DMS53 treated with DMSO at 0.1 percent for 48 hours (cell line): ENCODE results near the gene CLIC4.
"Not testable (repeated sequence)": the region's sequence is repeated elsewhere in the genome, so short reads cannot be mapped to it uniquely, and the experiment has no call there.

Source experiments
- DNase-seq: peaks from one replicate; lab custom pipeline; 2025; ENCODE audit not compliant: unreplicated experiment; lab: John Stamatoyannopoulos, UW

The CLIC4 gene

DNA sequence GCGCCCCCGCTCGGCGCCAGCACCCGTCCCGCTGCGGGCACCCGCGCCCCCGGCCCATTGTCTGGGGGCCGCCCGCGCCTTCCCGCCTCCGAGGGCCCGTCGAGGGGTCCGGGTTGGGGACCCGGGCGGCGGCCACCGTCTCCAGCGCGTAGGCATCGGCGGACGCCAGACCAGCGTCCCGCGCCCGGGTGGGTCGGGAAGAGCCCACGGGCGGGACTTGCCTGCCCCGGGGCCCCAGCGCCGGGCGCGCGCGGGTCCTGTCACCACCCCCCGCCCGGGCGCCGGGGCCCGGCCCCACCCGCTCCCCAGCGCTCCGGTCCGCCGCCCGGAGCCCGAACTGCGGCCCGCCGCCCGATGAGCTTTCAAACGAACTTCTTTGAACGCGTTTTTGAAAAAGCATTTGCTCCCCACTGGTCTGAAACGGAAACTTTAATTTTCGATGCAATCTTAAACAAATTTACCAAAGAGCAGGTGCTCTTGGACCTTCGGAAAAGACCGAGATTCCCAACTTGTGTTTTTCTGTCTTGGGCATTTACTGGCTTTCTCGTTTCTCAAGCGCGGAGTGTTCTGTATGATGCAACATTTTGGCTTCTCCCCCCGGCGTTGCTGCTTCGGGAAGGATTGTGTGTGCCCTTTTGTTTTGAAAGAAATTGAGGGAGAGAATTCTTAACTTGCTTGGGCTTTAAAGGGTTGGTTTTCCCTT is 615 bp downstream of the CLIC4 start:
- no peak for DNase-seq

DNA sequence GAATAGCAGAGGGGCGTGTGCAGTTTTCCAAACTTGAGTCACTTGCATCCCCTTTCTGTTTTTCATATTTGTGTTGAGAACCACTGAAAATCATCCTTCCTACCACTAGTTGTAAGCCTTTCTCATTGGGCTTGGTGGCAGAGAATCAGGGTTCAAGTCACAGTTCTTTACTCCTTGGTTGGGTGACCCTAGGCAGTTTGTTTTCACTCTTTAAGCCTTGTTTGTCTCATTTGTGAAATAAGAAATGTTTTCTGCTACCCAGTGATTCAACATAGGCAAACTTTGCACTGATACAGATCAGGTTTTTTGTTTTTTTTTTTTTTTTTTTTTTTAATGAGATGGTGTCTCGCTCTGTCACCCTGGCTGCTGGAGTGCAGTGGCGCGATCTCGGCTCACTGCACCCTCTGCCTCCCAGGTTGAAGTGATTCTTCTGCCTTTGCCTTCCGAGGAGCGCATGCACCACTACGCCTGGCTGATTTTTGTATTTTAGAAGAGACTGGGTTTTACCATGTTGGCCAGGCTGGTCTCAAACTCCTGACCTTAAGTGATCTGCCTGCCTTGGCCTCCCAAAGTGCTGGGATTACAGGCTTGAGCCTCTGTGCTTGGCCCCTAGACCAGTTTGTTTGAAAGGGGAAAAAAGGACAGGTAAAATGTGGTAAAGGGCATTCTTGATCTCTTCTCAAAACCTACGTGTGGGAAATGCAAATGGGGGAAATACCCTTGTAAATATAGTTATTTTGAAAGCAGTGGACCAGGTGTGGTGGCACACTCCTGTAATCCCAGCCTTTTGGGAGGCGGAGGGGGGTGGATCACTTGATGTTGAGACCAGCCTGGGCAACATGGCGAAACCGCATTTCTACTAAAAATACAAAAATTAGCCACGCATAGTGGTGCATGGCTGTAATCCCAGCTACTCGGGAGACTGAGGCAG is 3.2 kb downstream of the CLIC4 start:
- no peak for DNase-seq

DNA sequence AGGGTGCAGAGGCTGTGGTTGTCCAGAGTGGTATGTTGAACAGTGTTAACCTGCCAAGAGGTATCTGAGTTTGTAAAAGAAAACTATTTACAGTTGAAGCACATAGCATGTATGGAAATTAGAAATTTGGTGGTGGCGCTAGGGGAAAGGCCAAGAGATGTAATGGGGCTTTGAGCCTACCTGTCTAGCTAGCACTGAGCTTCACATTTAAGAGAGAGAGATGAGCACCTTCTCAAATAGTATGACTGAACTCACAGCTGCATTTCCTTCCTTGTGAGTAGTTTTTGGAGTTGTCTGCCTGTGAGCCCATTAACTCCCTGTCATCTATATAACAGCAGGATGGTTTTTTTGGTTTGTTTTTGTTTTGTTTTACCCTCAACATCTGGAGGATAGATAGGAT is 4.0 kb downstream of the CLIC4 start:
- no peak for DNase-seq

DNA sequence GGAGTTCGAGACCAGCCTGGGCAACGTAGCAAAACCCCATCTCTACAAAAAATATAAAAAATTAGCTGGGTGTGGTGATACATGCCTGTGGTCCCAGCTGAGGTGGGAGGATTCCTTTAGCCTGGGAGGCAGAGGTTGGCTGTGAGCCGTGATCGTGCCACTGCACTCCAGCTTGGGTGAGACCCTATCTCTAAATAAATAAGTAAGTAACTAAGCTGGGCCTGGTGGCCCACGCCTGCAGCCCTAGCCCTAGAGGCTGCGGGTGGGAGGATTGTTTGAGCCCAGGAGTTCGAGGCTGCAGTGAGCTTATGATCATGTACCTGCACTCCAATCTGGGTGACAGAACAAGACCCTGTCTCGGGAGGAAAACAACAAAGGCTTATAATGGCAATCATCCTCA is 4.6 kb downstream of the CLIC4 start:
- no peak for DNase-seq

DNA sequence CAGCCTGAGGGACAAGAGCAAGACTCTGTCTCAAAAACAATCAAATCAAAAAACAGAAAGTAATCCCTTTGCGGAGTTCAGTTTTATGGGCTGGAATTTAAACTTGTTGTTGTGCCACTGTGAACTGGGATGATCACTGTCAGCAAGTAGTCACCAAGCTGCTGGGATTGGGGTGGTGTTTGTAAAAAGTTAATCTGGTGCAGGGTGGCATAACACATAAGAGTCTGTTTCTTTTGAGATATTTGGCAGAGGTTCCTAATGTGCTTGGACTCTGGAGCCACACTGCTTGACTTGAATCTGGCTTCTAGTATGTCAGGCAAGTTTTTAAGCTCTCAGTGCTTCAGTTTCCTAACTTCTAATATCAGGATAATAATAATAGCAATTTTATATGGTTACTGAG is 6.6 kb downstream of the CLIC4 start:
- DNase-seq: no peak

DNA sequence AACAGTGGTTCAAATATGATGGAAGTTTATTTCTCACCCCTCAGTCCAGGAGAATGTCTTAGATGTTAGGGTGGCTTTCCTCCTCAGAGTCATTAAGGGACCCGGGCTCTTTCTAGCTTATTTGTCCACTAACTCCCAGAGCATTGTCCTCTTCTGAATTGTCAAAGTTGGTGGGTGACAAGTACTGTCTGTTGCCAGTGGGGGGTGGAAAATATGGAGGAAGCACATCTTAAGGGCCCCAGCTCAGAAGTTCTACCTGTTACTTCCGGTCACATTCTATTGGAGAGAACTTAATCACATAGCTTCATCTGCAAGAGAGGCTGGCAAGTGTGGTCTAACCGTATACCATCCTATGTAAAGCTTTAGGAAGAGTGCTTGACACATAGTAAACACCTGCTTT is 7.1 kb downstream of the CLIC4 start:
- DNase-seq: no peak

DNA sequence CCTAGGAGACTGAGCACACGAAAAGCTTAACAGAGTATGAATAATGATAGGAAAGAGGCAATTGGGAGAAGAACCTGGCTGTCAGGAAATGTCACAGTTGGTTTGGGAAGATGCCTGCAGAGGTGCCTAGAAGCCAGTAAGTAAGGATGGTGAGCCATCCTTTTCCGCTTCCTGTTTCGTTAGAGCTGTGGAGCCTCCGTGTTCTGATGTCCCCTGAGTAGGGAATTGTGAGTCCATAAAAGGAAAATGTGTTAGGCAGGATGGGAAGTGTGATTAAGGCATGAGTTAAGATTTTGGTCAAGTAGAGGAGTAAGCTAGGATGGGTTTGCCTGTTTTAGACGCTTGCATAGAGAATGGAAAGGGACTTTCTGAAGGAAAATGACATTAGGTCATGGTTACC is 9.0 kb downstream of the CLIC4 start:
- no peak for DNase-seq

DNA sequence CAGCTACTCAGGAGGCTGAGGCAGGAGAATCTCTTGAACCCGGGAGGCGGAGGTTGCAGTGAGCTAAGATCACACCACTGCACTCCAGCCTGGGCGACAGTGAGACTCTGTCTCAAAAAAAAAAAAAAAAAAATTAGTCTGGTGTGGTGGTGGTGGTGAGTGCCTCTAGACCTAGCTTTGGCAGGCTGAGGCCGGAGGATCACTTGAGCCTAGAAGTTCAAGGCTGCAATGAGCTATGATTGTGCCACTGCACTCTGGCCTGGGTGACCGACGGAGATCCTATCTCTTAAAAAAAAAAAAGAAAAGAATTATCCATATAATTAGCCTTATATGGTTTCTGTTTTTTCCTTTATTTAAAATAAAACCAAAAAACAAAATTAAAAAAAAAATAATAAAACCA is 10.1 kb downstream of the CLIC4 start:
- not testable (repeated sequence) for DNase-seq

DNA sequence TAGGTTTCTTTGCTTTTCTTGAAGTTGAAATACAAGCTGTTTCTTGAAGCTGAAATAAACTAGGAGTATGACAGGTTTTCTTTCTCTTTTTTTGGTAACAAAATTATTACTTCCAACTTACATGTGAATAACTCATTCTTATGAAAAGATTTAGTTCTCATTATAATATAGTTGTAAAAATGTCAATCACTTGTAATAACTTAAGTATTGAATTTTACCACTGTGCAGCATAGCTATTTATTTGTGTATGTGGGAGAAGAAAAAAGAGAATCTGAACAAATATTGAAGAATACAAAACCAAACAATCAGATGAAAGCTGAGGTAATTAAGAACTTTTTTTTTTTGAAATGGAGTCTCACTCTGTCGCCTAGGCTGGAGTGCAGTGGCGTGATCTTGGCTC is 11.1 kb downstream of the CLIC4 start:
- no peak for DNase-seq

DNA sequence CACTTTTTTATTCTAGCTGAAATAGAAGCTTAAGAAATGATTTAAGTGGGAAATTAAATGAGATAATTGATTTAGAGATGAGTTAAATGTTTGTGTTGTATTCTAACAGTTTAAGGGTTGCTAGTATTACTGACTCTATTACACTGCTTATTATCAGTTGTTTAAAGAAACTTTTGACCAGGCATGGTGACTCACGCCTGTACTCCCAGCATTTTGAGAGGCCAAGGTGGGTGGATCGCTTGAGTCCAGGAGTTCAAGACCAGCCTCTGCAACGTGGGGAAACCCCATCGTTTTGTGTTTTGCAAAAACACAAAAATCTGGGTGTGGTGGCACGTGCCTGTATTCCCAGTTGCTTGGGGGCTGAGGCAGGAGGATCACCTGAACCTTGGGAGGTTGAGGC is 14.2 kb downstream of the CLIC4 start:
- no peak for DNase-seq

DNA sequence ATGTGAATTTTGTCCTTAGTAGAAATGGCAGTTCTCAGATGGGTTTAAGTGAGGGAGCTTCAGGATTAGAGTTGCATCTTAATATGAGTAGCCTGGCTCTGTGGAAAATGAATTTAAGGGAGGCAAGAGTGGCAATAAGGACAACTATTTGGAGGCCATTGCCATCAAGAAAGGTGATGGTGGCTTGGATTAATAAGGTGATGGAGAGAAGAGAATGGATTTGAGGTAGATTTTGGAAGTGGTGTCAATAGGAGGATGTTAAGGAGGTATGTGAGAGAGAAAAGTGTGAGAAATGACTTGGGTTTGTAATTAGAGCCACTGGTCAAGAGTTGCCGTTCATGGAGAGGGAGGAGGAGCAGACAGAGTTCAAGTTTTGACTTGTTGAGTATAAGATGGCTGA is 16.3 kb downstream of the CLIC4 start:
- DNase-seq: no peak

DNA sequence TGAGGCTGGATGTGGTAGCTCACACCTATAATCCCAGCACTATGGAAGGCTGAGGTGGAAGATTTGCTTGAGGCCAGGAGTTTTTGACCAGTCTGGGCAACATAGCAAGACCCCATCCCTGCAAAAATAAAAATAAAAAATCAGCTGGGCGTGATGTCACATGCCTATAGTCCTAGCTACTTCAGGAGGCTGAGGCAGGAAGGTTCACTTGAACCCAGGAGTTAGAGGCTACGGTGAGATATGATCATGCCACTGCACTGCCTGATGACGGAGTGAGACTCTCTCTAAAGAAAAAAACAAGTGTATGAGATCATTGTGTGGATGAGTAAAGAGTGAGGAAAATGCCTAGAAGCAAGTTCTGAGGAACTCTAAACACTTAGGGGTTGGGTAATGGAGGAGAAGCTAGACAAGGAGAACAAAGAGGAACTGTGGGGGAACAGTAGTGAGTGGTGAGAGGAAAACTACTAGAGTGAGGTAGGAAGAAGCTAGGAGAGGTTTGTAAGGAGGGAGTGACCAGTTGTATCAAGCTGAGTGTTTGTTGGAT is 17.0 kb downstream of the CLIC4 start:
- no peak for DNase-seq

DNA sequence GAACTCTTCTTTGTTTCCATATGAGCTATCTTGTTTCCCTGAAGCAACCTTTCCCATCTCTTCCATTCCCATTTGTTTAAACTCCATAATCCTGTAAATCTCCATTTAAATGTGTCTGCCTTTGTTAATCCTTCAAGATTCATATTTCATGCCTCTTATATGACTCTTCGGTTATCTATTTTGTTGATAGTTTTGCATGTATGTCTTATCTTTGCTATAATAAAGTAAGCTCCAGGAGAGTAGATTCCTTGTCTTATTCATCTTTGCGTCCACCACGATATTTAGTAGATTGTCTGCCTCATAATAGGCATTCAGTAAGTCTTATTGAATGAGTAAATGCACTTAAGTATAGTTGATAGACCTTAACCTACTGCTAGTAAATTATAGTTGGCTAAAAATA is 18.4 kb downstream of the CLIC4 start:
- DNase-seq: no peak

DNA sequence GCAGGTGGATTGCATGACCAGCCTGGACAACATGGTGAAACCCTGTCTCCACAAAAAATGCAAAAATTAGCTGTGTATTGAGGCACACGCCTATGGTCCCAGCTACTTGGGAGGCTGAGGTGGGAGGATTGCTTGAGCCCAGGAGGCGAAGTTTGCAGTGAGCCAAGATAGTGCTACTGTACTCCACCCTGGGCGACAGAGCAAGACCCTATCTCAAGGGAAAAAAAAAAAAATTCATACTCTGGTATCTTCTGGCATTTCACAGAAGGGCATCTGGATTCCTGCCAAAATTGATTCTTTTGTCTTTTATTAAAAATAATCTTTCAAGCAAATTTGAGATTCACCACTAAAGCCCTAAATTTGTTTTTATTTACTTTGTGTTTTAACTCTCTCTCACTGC is 19.2 kb downstream of the CLIC4 start:
- DNase-seq: no peak

DNA sequence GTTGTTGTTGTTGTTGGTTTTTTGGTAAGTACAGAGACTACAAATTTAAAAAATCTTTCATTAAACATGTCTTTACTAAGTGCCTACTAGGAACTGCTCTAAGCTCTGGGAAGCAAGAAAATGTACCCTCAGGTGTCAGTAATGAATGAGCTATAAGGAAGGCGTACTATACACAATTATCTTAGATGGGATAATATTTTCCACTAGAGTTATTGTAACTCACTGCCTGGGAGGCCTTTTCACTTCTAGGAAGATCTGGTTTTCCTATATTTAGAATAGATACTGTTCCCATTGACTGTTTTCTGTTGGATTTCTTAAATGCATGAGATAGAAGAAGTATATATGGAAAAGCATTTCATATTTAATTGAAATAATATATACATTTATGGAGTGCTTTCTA is 19.6 kb downstream of the CLIC4 start:
- no peak for DNase-seq

DNA sequence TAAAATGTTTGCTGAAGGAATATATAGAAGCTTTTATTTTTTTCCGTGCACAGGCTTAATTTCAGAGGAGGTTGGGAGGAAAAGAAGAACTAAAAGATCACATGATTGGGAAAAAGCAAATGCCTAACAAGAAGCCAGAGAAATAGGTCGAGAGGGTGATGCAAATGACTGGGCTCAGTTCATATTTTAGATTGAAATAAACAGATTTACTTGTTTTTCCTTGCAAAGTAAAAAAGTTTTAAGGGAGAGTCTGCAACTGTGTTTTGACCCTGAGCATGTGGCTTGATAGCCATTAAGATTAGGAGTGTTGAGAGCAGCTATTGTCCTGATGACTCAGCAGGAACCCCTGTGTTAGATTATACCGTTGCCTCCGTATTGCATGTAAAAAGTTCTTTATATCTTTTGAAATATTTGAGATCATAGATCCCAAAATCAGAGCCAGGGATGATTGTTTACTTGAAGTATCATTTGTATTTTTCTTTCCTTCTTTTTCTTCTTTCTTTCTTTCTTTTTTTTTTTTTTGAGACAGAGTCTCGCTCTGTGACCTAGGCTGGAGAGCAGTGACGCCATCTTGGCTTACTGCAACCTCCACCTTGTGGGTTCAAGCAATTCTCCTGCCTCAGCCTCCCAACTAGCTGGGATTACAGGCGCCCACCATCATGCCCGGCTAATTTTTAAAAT is 20.2 kb downstream of the CLIC4 start:
- DNase-seq: no peak

DNA sequence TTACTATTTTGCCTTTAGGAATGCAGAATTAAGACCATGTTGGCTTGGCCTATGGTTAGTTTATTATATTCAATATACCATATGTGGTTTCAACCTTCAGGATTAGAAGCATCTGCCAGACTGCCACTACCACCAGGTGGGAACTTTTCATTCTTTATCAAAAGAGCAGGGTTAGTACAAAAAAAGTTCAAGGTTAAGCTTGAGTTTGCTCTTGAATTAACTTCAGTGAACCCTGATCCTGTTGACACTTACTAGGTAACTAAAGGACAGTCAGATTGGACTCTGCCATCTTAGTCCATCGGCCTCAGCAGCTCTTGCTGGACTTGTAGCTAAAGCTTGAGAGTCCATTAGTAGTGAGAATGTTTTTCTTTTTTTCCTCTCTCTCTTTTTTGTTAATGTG is 22.1 kb downstream of the CLIC4 start:
- no peak for DNase-seq

DNA sequence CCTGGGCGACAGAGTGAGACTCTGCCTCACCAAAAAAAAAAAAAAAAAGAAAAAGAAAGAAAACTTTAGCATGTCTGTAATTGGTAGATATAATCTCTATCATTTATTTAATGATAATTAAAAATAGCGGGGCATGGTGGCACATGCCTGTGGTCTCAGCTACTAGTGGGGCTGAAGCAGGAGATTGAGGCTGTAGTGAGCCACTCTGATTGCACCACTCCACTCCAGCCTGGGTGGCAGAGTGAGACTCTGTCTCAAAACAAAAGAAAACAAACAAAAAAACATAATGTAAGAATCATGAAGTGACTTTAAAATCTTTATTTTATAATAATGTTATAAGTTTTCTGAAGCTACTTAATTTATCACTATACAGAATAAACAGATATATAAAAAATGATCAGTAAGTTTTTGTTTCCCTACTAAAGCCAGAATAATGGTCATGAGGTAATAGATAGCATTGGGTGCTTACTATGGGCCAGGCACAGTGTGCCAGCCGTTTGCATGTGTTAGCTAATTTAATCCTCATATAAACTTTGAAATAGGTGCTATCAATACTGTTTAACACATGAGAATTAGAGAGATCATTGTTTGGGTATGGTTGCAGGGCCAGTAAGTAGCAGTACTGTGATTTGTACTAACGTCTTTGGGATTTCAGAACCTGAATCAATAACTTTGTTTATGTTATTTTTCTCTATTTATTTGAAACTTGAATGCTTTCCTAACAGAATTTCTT is 23.8 kb downstream of the CLIC4 start:
- DNase-seq: no peak

DNA sequence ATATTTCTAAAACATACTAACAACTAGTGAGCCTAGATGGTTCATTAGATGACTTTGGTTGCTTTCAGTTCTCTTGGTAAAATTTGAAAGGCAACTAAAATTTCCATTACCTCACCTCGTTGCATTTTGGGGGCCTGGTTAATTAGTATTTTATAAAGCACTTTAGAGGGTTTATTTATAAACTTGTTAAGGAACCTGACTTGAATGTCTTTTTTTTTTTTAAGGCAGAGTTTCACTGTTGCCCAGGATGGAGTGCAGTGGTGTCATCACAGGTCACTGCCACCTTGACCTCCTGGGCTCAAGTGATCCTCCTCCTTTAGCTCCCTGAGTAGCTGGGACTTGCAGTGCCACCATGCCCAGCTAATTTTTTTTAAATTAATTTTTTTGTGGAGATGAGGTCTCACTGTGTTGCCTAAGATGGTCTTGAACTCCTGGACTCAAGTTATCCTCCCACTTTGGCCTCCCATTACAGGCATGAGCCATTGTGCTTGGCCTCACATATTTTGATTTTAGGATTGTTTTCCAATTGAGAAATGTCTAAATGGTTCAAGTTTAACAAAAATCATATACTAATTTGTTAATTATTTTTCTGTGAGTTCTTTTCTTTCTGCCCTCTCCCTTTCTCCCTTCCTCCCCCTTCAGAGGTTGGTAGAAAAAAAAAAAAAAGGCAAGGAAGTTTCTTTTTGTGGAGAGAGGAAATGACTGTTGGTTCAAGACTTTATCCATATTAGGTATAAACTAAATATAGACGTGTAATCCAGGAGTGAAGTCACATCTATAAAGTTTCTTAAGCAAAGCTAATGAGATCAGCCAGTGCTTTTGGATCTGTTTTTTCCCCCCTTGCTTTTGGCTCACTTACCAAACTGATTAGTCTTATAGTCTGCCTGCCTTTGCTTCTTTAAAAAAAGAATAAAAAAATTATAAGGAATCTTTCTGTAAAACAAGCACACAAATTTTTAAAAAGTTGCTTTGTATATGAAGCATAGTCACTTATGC is 24.7 kb downstream of the CLIC4 start:
- DNase-seq: no peak

DNA sequence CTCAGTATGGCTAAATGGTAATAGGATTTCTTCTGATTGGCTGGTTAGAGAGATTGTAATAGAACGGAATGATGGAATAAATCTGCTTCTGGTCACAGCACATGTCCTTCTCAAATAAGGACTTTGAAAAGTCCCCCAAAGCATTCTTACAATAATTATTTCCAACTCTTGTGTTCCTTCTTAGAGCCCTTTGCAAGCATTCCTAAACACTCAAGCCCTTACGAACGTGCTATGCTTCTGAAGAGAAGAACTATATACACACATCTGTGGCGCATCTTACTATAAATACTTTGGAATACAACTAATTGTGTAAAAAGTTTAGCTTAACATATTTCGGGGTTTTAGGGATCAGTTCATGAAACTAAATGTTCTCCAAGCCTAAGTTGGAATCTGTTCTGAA is 25.6 kb downstream of the CLIC4 start:
- DNase-seq: no peak
